ENCODE data around the gene DUXA. TPM values are rescaled to one million over a fixed set of nuclear protein-coding genes. Genes with fewer than 3 reads are reported as not detected.
"Not testable (repeated sequence)": the region's sequence is repeated elsewhere in the genome, so short reads cannot be mapped to it uniquely, and the experiment has no call there.

DUXA gene
- total and polyA plus RNA-seq, 5 experiments from 2014 or later, result not detected

DNA sequence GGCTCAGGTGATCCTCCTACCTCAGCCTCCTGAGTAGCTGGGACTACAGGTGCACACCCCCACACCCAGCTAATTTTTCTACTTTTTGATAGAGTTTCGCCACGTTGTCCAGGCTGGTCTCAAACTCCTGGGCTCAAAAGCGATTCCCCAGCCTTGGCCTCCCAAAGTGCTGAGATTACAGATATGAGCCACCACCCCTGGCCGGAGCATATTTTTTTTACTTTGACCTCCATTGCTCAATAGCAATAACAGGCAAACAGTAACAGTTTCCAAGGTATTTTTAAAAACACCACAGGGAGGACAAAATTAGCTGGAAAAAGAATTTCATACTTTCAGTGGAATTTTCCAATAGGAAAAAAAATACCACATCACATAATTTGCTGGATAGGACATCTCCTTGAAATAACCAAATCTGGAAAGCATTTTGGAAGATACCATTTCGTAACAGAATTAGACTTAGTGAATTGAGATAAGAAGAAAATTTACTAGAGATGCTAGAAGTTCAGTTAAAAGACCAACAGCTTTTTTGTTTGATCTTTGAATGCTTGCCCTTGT, 5.2 kb downstream of the DUXA start:
- Mint-ChIP-seq H3K9me3 (peaks cover 1 to 64% (median 27%) of the 10 kb centered on the region in 9 donors), H3K27ac (no peak overlapping the region), H3K27me3 (peaks cover 0 to 9% (median 4%) of the 10 kb centered on the region in 5 donors), H3K36me3 (peaks cover 0 to 22% (median 20%) of the 10 kb centered on the region in 3 donors), H3K4me3 (no peak overlapping the region), H3K4me1 (no peaks in the 10 kb centered on the region)
- POLR2A ChIA-PET, result no interaction called here
- no peak for ATAC-seq
- DNase-seq, result no peak

- H3K9me3 Mint-ChIP-seq, result peaks cover 13 to 74% (median 40%) of the 10 kb centered on the region in 9 donors
- peak overlapping the region in 1 of 10 donors; percentile 33 for H3K27ac Mint-ChIP-seq
- POLR2A ChIA-PET, result no interaction called here
- H3K4me1 Mint-ChIP-seq, result no peaks in the 10 kb centered on the region
- H3K36me3 Mint-ChIP-seq, result peaks cover 0 to 20% (median 18%) of the 10 kb centered on the region in 3 donors
- H3K27me3 Mint-ChIP-seq, result peaks cover 0 to 6% (median 1%) of the 10 kb centered on the region in 5 donors
- no peak overlapping the region for H3K4me3 Mint-ChIP-seq
- ATAC-seq (no peak), DNase-seq (no peak)
These were observed 14.4 kb downstream of the DUXA start for GRCh38 chr19:57152921-57153320.

- peaks cover 2 to 21% (median 9%) of the 10 kb centered on the region in 3 donors for H3K36me3 Mint-ChIP-seq
- no peak for DNase-seq
- H3K27me3 Mint-ChIP-seq, result peaks cover 0 to 4% (median 2%) of the 10 kb centered on the region in 5 donors
- no peak overlapping the region for H3K4me3 Mint-ChIP-seq
- POLR2A ChIA-PET, result no interaction called here
- no peak for ATAC-seq
- no peaks in the 10 kb centered on the region for H3K4me1 Mint-ChIP-seq
- H3K9me3 Mint-ChIP-seq, result peaks cover 0 to 71% (median 32%) of the 10 kb centered on the region in 9 donors
- H3K27ac Mint-ChIP-seq, result no peak overlapping the region
These were observed 25.6 kb downstream of the DUXA start for GRCh38 chr19:57141699-57142098.

GRCh38 chr19:57135797-57136196, 31.5 kb downstream of the DUXA start:
- H3K27me3 Mint-ChIP-seq, result peaks cover 0 to 19% (median 2%) of the 10 kb centered on the region in 5 donors
- no peak overlapping the region for H3K4me3 Mint-ChIP-seq

GRCh38 chr19:57127403-57127802, 39.9 kb downstream of the DUXA start:
- not testable (repeated sequence) for H3K4me1 Mint-ChIP-seq, H3K4me3 Mint-ChIP-seq, H3K27ac Mint-ChIP-seq, DNase-seq, ATAC-seq
- POLR2A ChIA-PET, result interaction anchor here (0.6 kb wide), 1 partner anchor 33 kb away, joined by 3 read pairs; no protein-coding TSS in a partner anchor
- H3K9me3 Mint-ChIP-seq, result peaks cover 9 to 80% (median 62%) of the 10 kb centered on the region in 9 donors
- peaks cover 4 to 28% (median 7%) of the 10 kb centered on the region in 5 donors for H3K27me3 Mint-ChIP-seq
- peaks cover 3 to 46% (median 12%) of the 10 kb centered on the region in 3 donors for H3K36me3 Mint-ChIP-seq

More at GRCh38 chr19:57135797-57136196, 31.5 kb downstream of the DUXA start:
- Mint-ChIP-seq H3K27ac (no peak overlapping the region), H3K4me1 (no peaks in the 10 kb centered on the region), H3K36me3 (peaks cover 2 to 49% (median 14%) of the 10 kb centered on the region in 3 donors), H3K9me3 (peaks cover 0 to 67% (median 56%) of the 10 kb centered on the region in 9 donors)
- no peak for DNase-seq
- POLR2A ChIA-PET, result interaction anchor here (0.7 kb wide), 1 partner anchor 1906 kb away, joined by 3 read pairs; no protein-coding TSS in a partner anchor
- ATAC-seq, result no peak

DNA sequence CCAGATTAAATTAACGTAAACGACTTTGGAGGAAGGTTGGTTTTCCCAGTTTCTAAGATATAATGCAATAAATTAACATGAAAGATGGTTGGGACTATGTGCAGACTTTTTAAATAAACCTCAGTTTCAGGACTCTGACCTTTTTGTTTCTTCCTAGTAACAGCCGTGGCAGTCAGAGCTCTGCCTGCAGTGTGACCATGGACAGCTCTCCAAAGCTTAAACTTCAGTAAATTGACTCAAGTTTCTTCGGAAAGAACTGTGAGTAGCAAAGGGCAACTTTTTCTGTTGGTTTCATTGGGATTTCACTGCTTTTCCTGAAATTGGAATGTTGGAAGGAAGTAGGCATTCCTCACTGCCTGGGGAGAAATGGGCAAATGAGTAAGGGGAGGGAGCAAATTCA, 43.4 kb downstream of the DUXA start:
- DNase-seq (no peak), ATAC-seq (no peak)
- peaks cover 1 to 24% (median 7%) of the 10 kb centered on the region in 5 donors for H3K27me3 Mint-ChIP-seq
- POLR2A ChIA-PET, result no interaction called here
- peaks cover 9 to 56% (median 34%) of the 10 kb centered on the region in 9 donors for H3K9me3 Mint-ChIP-seq
- H3K36me3 Mint-ChIP-seq, result peaks cover 3 to 22% (median 3%) of the 10 kb centered on the region in 3 donors
- H3K27ac Mint-ChIP-seq, result no peak overlapping the region
- H3K4me1 Mint-ChIP-seq, result no peaks in the 10 kb centered on the region
- H3K4me3 Mint-ChIP-seq, result no peak overlapping the region

GRCh38 chr19:57118848-57119247, 48.4 kb downstream of the DUXA start:
- peaks cover 8 to 69% (median 35%) of the 10 kb centered on the region in 9 donors for H3K9me3 Mint-ChIP-seq
- peaks cover 3 to 21% (median 17%) of the 10 kb centered on the region in 3 donors for H3K36me3 Mint-ChIP-seq
- POLR2A ChIA-PET, result no interaction called here
- ATAC-seq (no peak), DNase-seq (no peak)
- no peaks in the 10 kb centered on the region for H3K4me1 Mint-ChIP-seq
- peaks cover 0 to 1% (median 0%) of the 10 kb centered on the region in 5 donors for H3K27me3 Mint-ChIP-seq
- H3K27ac Mint-ChIP-seq, result no peak overlapping the region
- H3K4me3 Mint-ChIP-seq, result no peak overlapping the region

DNA sequence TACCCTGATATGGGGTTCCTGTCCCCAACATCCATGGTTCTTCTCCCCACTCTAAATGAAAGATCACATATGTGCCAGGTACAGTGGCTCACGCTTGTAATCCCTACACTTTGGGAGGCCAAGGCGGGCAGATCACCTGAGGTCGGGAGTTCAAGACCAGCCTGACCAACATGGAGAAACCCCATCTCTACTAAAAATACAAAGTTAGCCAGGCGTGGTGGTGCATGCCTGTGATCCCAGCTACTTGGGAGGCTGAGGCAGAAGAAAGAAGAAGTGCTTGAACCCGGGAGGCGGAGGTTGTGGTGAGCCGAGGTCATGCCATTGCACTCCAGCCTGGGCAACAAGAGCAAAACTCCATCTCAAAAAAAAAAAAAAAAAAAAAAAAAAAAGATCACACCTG, 53.8 kb downstream of the DUXA start:
- H3K4me1 Mint-ChIP-seq, DNase-seq, H3K27ac Mint-ChIP-seq, H3K4me3 Mint-ChIP-seq, ATAC-seq, POLR2A ChIA-PET, H3K27me3 Mint-ChIP-seq: not testable (repeated sequence)
- H3K36me3 Mint-ChIP-seq, result peaks cover 3 to 40% (median 38%) of the 10 kb centered on the region in 3 donors
- peaks cover 17 to 90% (median 41%) of the 10 kb centered on the region in 9 donors for H3K9me3 Mint-ChIP-seq

DNA sequence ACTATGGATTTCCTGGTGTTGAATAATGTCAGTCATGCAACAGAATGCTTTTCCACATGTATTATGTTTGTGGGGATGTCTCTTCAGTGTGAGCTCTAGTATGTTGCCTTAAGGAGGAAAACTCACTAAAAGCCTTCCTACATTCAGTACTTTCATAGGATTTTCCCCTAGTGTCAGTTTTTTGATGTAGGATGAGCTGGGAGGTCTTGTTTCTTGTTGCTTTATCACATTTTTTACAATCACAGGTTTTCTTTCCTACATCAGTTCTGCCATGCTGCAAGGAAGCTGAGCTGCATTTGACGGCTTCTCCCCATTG, 56.0 kb downstream of the DUXA start:
- POLR2A ChIA-PET, result no interaction called here
- Mint-ChIP-seq H3K9me3 (peaks cover 18 to 80% (median 44%) of the 10 kb centered on the region in 9 donors), H3K4me3 (no peak overlapping the region)

DNA sequence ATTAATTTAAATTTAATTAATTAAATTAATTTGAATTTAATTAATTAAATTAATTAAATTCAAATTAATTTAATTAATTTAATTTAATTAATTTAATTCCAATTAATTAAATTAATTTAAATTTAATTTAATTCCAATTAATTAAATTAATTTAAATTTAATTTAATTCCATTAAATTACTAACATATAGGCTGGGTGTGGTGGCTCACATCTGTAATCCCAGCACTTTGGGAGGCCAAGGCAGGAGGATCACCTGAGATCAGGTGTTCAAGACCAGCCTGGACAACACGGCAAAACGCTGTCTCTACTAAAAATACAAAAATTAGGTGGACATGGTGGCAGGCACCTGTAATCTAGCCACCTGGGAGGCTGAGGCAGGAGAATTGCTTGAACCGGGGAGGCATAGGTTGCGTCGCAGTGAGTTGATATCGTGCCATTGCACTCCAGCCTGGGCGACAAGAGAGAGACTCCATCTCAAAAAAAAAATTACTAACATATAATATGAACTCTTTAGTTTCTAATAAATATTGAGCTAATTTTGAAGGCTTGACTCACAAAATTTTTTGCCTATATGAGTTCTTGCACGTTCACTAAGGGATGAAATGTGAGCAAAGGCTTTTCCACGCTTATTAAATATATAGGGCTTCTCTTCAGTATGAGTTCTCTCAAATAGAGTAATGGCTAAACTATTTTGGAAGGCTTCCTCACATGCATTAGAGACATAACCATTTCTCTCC, 56.5 kb downstream of the DUXA start:
- Mint-ChIP-seq H3K27ac (no peak overlapping the region), H3K4me3 (no peak overlapping the region), H3K9me3 (peaks cover 18 to 75% (median 44%) of the 10 kb centered on the region in 9 donors), H3K27me3 (peaks cover 4 to 19% (median 7%) of the 10 kb centered on the region in 5 donors), H3K36me3 (peaks cover 3 to 49% (median 28%) of the 10 kb centered on the region in 3 donors), H3K4me1 (no peaks in the 10 kb centered on the region)
- no peak for ATAC-seq
- no peak for DNase-seq
- POLR2A ChIA-PET, result no interaction called here

More for the DNA sequence above, 56.0 kb downstream of the DUXA start:
- Mint-ChIP-seq H3K36me3 (peaks cover 3 to 49% (median 32%) of the 10 kb centered on the region in 3 donors), H3K4me1 (no peaks in the 10 kb centered on the region), H3K27ac (no peak overlapping the region), H3K27me3 (peaks cover 4 to 19% (median 7%) of the 10 kb centered on the region in 5 donors)
- DNase-seq (no peak), ATAC-seq (no peak)

DNA sequence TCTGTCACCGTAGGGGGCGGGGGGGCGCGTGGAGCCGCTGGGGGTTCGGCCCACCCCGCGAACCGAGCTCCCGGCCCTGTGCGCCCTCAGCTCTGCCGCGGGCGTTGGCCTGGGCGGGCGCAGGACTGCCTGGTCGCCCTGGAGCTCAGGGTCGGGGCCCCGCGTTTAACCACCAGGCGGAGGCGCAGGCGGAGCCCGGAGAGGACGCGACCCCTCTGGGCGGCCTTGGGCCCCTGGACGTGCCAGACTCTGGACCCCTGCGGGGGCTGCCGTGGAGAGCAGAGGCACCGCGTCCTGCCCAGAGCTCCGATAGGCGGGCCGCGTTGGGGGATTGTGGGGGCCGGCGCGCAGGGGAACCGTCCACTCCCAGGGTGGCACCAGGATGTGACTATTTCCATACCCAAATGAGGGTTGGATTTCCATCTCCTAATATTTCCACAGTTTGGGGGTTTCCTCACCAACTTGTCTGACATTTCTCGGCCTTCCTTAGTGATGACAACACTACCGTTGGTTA, 60.5 kb downstream of the DUXA start:
- POLR2A ChIA-PET, result no interaction called here
- DNase-seq, result no peak
- no peak overlapping the region for H3K27ac Mint-ChIP-seq

DNA sequence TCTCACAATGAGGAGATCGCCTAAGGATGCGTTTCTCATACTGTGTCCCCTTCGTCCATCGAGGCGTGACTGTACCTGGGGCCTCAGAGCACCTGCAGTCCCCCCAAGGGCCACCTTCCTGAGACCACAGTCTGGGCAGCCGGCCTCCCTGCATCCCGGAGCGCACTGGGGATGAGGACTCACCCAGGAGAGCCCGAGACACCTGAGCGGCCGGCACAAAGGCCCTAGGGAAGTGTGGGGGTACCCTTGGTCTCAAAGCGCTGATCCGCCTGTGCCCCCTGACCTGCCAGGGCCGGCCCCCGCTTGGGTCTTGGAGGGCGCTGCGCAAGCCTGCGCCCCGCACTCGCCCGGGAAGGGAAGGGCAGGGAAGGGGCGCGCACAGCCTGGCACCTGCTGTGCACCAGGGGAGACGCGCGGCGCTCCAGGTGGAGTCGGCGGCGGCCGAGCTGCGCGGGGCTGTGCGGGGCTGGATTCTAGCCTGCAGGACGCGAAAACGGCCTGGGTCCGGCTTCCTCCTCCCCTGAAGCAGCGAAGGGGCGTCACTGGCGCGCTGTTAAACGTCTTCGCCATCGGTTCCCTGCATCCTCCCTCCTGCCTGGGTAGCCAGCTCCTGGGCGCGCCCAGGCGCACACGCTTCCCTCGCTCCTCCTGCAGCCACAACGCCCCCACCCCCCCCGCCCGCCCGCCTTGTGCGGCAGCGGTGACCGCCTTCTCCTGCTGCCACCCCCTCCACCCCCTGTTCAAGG, 61.1 kb downstream of the DUXA start:
- H3K4me3 Mint-ChIP-seq, result no peak overlapping the region
- H3K27ac Mint-ChIP-seq, result no peak overlapping the region
- POLR2A ChIA-PET, result no interaction called here
- H3K9me3 Mint-ChIP-seq, result peaks cover 0 to 54% (median 22%) of the 10 kb centered on the region in 9 donors
- H3K27me3 Mint-ChIP-seq, result peaks cover 8 to 29% (median 17%) of the 10 kb centered on the region in 5 donors
- no peak for DNase-seq
- no peak for ATAC-seq
- peaks cover 0 to 18% (median 5%) of the 10 kb centered on the region in 3 donors for H3K36me3 Mint-ChIP-seq
- peaks cover 3 to 11% (median 9%) of the 10 kb centered on the region in 4 donors for H3K4me1 Mint-ChIP-seq

More for the DNA sequence above, 60.5 kb downstream of the DUXA start:
- Mint-ChIP-seq H3K4me1 (peaks cover 3 to 11% (median 9%) of the 10 kb centered on the region in 4 donors), H3K9me3 (peaks cover 0 to 60% (median 22%) of the 10 kb centered on the region in 9 donors), H3K36me3 (peaks cover 0 to 24% (median 11%) of the 10 kb centered on the region in 3 donors), H3K4me3 (no peak overlapping the region), H3K27me3 (peaks cover 8 to 29% (median 17%) of the 10 kb centered on the region in 5 donors)
- ATAC-seq, result no peak

Measured in naive thymus-derived CD8-positive, alpha-beta T cell (primary cell).